GM12874 (cell line): ENCODE measurements around the gene TNRC6C.

Experiments
- TF ChIP-seq, protein P1 (sequence below): IDR thresholded peaks from 2 replicates; pipeline ENCODE4 v1.5.1; 2011; ENCODE audit warnings: low read depth, mild to moderate bottlenecking, control low read depth, low read length, moderate library complexity; ENCODE audit not compliant: insufficient read depth

TNRC6C gene

DNA sequence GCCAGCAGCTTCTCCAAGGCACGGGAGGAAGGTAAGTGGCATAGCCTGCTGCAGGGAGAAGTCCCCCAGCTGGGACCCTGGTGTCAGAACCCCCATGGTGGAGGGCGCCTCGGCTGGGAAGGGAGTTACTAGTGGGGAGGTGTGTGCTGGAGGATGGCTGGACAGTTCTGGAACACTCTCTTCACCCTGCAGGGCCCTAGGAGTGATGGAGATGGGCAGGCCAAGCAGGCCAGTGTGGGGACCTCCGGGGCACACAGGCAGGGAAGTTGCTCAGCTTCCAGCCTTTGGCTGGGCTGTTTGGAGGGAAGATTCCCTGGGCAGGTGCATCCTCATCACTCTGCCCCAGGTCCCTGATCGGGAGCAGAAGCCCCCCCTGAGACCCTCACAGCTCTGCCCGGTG is 188.4 kb downstream of the TNRC6C start:
- TF ChIP-seq, protein P1, sequence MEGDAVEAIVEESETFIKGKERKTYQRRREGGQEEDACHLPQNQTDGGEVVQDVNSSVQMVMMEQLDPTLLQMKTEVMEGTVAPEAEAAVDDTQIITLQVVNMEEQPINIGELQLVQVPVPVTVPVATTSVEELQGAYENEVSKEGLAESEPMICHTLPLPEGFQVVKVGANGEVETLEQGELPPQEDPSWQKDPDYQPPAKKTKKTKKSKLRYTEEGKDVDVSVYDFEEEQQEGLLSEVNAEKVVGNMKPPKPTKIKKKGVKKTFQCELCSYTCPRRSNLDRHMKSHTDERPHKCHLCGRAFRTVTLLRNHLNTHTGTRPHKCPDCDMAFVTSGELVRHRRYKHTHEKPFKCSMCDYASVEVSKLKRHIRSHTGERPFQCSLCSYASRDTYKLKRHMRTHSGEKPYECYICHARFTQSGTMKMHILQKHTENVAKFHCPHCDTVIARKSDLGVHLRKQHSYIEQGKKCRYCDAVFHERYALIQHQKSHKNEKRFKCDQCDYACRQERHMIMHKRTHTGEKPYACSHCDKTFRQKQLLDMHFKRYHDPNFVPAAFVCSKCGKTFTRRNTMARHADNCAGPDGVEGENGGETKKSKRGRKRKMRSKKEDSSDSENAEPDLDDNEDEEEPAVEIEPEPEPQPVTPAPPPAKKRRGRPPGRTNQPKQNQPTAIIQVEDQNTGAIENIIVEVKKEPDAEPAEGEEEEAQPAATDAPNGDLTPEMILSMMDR: no peak

GRCh38 chr17:78147315-78147998 is 189.0 kb downstream of the TNRC6C start:
- TF ChIP-seq, protein P1: no peak

- TF ChIP-seq, protein P1: no peak
Measured at GRCh38 chr17:78148286-78149016, 189.9 kb downstream of the TNRC6C start.

DNA sequence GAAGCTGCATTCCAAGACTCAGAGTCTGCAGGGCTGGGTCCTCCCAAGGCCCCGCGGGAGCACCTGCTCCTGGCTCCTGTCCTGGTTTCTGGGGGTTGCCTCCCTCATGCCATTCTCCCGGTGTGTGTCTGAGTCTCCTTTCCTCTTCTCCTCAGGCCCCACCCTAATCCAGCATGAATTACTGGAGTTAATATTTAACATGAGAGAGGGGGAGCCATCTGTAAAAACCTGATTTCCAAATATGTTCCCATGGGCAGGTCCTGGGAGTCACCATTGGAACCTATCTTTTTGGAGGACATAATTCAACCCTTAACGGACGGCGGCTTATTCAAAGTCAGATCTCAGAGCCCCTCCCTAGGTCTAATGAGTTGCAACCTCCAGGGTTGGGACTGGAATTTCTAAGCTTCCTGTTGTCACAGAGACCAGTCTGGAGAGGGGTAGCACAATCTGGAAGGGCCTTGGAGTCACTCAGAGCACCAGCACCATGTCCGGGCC is 193.1 kb downstream of the TNRC6C start:
- TF ChIP-seq, protein P1: no peak

DNA sequence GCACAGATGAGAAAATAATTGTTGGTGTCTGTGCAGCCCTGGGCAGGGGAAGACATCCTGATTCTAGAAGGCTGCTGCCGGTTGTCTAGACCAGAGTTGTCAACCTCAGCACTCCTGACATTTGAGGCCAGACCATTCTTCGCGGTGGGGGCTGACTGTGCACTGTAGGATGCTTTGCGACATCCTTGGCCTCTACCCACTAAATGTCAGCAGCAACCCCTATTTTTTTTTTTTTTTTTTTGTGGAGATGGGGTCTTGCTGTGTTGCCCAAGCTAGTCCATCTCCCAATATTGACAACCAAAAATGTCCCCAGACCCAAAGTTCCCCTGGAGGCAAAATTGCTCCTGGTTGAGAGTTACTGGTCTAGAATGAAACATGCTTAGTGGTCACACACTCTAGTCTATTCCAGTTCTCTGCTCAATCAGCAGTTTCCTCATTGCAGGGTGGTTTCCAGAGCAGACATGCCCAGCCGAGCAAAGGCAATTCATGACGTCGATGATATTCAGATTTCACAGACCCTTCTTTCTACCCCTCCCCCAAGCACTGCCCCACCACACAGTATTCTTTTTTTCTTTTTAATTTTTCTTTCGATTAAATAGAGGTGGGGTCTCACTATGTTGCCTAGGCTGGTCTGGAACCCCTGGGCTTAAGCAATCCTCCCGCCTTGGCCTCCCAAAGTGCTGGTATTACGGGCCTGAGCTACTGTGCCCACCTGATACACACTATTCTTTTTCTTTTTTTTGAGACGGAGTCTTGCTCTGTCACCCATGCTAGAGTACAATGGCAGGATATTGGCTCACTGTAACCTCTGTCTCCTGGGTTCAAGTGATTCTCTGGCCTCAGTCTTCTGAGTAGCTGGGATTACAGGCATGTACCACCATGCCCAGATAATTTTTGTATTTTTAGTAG is 196.7 kb downstream of the TNRC6C start:
- TF ChIP-seq, protein P1: no peak
